Loucy (cell line): ENCODE data around the gene MBD3.

Experiments
- H2AFZ ChIP-seq: fragments of 200-600 bp; sonication (generic); 2 replicates; pipeline ENCODE4 v1.6.0; 2016; ENCODE audit warnings: antibody characterized with exemption, mild to moderate bottlenecking, low read length, moderate library complexity
- H3F3A ChIP-seq: fragments of 200-600 bp; 2 replicates; pipeline ENCODE4 v1.6.0; 2016; ENCODE audit warnings: antibody characterized with exemption, low read depth, mild to moderate bottlenecking
- H3K27me3 ChIP-seq: fragments of 200-600 bp; sonication (generic); 2 replicates; pipeline ENCODE4 v1.6.1; 2014; ENCODE audit warnings: low read length, mild to moderate bottlenecking; ENCODE audit not compliant: insufficient read depth, poor library complexity, severe bottlenecking
- H3K36me3 ChIP-seq: fragments of 200-600 bp; sonication (generic); 2 replicates; pipeline ENCODE4 v1.6.1; 2016; ENCODE audit warnings: low read length; ENCODE audit not compliant: insufficient read depth
- H3K4me1 ChIP-seq: fragments of 200-600 bp; sonication (generic); 2 replicates; pipeline ENCODE4 v1.5.1; 2014; ENCODE audit warnings: low read length, mild to moderate bottlenecking; ENCODE audit not compliant: insufficient read depth, poor library complexity, severe bottlenecking
- H3K4me2 ChIP-seq: fragments of 200-600 bp; sonication (generic); 2 replicates; pipeline ENCODE4 v1.6.0; 2014; ENCODE audit warnings: antibody characterized with exemption, low read length, low read depth, mild to moderate bottlenecking; ENCODE audit not compliant: poor library complexity, severe bottlenecking
- H3K4me3 ChIP-seq: fragments of 200-600 bp; sonication (generic); 2 replicates; pipeline ENCODE4 v1.5.1; 2014; ENCODE audit warnings: low read length, mild to moderate bottlenecking, mixed read lengths; ENCODE audit not compliant: poor library complexity, severe bottlenecking
- H3K79me2 ChIP-seq: fragments of 200-600 bp; sonication (generic); 2 replicates; pipeline ENCODE4 v1.6.1; 2014; ENCODE audit warnings: low read length; ENCODE audit not compliant: insufficient read depth
- H3K9ac ChIP-seq: fragments of 200-600 bp; sonication (generic); 2 replicates; pipeline ENCODE4 v1.6.0; 2014; ENCODE audit warnings: mild to moderate bottlenecking, low read depth, low read length, moderate library complexity; ENCODE audit not compliant: poor library complexity, severe bottlenecking
- H3K9me2 ChIP-seq: fragments of 200-600 bp; sonication (generic); replicated peaks from 2 replicates; pipeline ENCODE4 v1.6.1; 2016; ENCODE audit warnings: low read depth, low read length, mixed read lengths
- H3K9me3 ChIP-seq: fragments of 200-600 bp; sonication (generic); 2 replicates; pipeline ENCODE4 v1.6.1; 2014; ENCODE audit warnings: mild to moderate bottlenecking, antibody characterized with exemption, low read length, low read depth; ENCODE audit not compliant: insufficient read depth
- H4K20me1 ChIP-seq: fragments of 200-600 bp; sonication (generic); 2 replicates; pipeline ENCODE4 v1.6.0; 2014; ENCODE audit warnings: antibody characterized with exemption, low read length, mild to moderate bottlenecking; ENCODE audit not compliant: insufficient read depth, poor library complexity, severe bottlenecking
- EZH2phosphoT487 ChIP-seq: fragments of 200-600 bp; IDR thresholded peaks from 2 replicates; pipeline ENCODE4 v1.6.1; 2018; ENCODE audit warnings: antibody characterized with exemption, mild to moderate bottlenecking, moderate library complexity, borderline replicate concordance
- TF ChIP-seq, protein P1 (sequence below): fragments of 200-600 bp; sonication (generic); conservative IDR thresholded peaks from 2 replicates; pipeline ENCODE4 v1.5.1; 2014; ENCODE audit warnings: mild to moderate bottlenecking, antibody characterized with exemption, low read length

The MBD3 gene

DNA sequence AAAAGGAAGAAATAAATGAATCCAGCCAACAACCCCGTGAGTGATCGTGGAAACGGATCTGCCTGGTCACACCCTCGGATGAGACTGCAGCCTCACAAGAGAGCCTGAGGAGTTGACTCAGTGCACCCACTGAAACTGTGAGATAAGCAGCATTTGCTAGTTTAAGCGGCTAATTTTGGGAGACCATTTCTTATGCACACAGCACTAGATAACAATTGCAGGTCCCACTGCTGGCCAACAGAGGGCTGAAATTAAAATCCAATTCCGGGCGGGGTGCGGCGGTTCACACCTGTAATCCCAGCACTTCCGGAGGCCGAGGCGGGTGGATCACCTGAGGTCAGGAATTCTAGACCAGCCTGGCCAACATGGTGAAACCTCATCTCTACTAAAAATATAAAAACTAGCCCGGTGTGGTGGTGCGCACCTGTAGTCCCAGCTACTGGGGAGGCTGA, 9.0 kb upstream of the MBD3 start:
- H3K79me2 ChIP-seq: peaks cover 50% of the 10 kb centered on the region
- H3K9me3 ChIP-seq: no peaks in the 10 kb centered on the region
- H3K9ac ChIP-seq: no peak overlapping the region
- H3K4me1 ChIP-seq: peaks cover 8% of the 10 kb centered on the region
- H3K36me3 ChIP-seq: peaks cover 19% of the 10 kb centered on the region; the same call in 1 of the 2 replicates
- TF ChIP-seq EZH2phosphoT487: no peak
- TF ChIP-seq, protein P1, sequence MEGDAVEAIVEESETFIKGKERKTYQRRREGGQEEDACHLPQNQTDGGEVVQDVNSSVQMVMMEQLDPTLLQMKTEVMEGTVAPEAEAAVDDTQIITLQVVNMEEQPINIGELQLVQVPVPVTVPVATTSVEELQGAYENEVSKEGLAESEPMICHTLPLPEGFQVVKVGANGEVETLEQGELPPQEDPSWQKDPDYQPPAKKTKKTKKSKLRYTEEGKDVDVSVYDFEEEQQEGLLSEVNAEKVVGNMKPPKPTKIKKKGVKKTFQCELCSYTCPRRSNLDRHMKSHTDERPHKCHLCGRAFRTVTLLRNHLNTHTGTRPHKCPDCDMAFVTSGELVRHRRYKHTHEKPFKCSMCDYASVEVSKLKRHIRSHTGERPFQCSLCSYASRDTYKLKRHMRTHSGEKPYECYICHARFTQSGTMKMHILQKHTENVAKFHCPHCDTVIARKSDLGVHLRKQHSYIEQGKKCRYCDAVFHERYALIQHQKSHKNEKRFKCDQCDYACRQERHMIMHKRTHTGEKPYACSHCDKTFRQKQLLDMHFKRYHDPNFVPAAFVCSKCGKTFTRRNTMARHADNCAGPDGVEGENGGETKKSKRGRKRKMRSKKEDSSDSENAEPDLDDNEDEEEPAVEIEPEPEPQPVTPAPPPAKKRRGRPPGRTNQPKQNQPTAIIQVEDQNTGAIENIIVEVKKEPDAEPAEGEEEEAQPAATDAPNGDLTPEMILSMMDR: peak; percentile 38; the same call in 1 of the 2 replicates
- no peak overlapping the region for H3K4me3 ChIP-seq
- H2AFZ ChIP-seq: no peak overlapping the region
- H3K4me2 ChIP-seq: no peak overlapping the region
- peaks cover 6% of the 10 kb centered on the region; the same call in 1 of the 2 replicates for H3F3A ChIP-seq
- H3K27me3 ChIP-seq: no peaks in the 10 kb centered on the region
- H3K9me2 ChIP-seq: no peaks in the 10 kb centered on the region
- peaks cover 14% of the 10 kb centered on the region for H4K20me1 ChIP-seq

DNA sequence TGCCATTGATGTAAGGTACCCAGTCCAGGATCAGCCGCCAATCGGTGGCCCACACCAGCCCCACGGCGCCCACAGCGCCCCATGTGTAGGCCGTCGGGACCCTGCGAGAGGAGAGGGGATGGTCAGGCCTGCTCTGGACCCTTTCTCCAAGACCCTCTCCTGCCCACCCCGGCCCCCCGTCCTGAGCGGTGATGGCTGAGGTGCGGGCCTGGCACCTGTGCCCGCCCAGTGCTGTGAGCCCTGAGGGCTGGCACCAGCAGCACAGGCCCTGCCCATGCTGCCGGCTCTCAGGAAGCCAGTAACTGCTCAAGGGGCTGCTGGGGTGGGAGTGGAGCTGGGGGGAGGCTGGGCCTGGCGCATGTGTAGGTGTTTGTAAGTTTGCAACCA, 6.8 kb upstream of the MBD3 start:
- H3K79me2 ChIP-seq: peaks cover 42% of the 10 kb centered on the region

DNA sequence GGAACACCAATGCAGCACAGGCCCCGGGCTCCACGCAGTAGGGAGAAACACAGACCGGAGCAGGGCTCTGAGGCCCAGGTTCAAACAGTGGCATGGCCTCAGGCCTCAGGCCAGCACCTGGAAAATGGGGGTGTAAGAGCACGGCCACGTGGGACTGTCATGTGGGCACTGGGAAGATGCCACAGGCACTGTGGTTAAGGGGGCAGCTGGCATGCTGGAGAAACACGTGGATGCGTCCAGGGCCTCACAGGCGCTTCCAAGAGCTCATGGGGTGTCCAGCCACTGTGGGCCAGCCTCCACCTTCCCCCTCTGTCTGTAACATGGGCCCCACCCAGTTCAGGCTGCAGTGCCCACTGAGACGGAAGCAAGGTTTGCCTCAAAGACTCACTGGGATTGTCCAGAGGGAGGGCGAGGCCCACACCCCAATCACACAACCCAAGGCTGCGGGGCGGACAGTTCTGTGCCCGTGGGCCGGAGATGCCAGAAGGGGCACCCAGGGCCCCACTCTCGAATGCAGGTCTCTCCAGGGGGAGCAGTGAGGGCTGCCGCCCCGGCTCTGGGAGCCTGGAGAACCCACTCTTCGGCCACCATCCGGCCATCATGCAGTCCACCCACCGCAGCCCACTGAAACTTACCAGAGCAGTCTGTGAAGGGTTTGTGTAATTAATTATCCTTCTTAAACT, 6.3 kb upstream of the MBD3 start:
- Histone ChIP-seq H3K4me3 (no peak overlapping the region), H2AFZ (no peak overlapping the region), H4K20me1 (peaks cover 9% of the 10 kb centered on the region), H3F3A (no peaks in the 10 kb centered on the region), H3K79me2 (peaks cover 37% of the 10 kb centered on the region), H3K27me3 (no peaks in the 10 kb centered on the region), H3K4me1 (no peaks in the 10 kb centered on the region), H3K9me2 (no peaks in the 10 kb centered on the region), H3K36me3 (peaks cover 19% of the 10 kb centered on the region; the same call in 1 of the 2 replicates), H3K9ac (no peak overlapping the region), H3K9me3 (no peaks in the 10 kb centered on the region), H3K4me2 (no peak overlapping the region)
- TF ChIP-seq, protein P1: no peak
- no peak for TF ChIP-seq EZH2phosphoT487

More for the DNA sequence above, 6.8 kb upstream of the MBD3 start:
- no peak overlapping the region for H3K4me3 ChIP-seq
- no peaks in the 10 kb centered on the region for H3F3A ChIP-seq
- peaks cover 3% of the 10 kb centered on the region for H3K4me1 ChIP-seq
- peaks cover 13% of the 10 kb centered on the region for H4K20me1 ChIP-seq
- TF ChIP-seq, protein P1: no peak
- no peak for TF ChIP-seq EZH2phosphoT487
- peaks cover 19% of the 10 kb centered on the region; the same call in 1 of the 2 replicates for H3K36me3 ChIP-seq
- no peaks in the 10 kb centered on the region for H3K9me3 ChIP-seq
- H3K27me3 ChIP-seq: no peaks in the 10 kb centered on the region
- no peaks in the 10 kb centered on the region for H3K9me2 ChIP-seq
- H3K9ac ChIP-seq: no peak overlapping the region
- no peak overlapping the region for H3K4me2 ChIP-seq
- no peak overlapping the region for H2AFZ ChIP-seq
